NCI-H146 treated with DMSO at 0.1 percent for 48 hours (cell line): ENCODE measurements around the gene ANKS3.
"Not testable (repeated sequence)": the region's sequence is repeated elsewhere in the genome, so short reads cannot be mapped to it uniquely, and the experiment has no call there.

Source experiments
- DNase-seq: peaks from one replicate; lab custom pipeline; 2025; ENCODE audit not compliant: unreplicated experiment; lab: John Stamatoyannopoulos, UW

ANKS3 gene

GRCh38 chr16:4755687-4756086, 21.6 kb upstream of the ANKS3 start:
- no peak for DNase-seq

GRCh38 chr16:4754865-4755264, 20.8 kb upstream of the ANKS3 start:
- no peak for DNase-seq

GRCh38 chr16:4753227-4753626, 19.2 kb upstream of the ANKS3 start:
- no peak for DNase-seq

- DNase-seq = no peak
Observed at GRCh38 chr16:4752351-4753100, 18.5 kb upstream of the ANKS3 start.

- no peak for DNase-seq
Observed at GRCh38 chr16:4750896-4751295, 16.8 kb upstream of the ANKS3 start.

GRCh38 chr16:4749700-4750257, 15.7 kb upstream of the ANKS3 start:
- DNase-seq = no peak

DNA sequence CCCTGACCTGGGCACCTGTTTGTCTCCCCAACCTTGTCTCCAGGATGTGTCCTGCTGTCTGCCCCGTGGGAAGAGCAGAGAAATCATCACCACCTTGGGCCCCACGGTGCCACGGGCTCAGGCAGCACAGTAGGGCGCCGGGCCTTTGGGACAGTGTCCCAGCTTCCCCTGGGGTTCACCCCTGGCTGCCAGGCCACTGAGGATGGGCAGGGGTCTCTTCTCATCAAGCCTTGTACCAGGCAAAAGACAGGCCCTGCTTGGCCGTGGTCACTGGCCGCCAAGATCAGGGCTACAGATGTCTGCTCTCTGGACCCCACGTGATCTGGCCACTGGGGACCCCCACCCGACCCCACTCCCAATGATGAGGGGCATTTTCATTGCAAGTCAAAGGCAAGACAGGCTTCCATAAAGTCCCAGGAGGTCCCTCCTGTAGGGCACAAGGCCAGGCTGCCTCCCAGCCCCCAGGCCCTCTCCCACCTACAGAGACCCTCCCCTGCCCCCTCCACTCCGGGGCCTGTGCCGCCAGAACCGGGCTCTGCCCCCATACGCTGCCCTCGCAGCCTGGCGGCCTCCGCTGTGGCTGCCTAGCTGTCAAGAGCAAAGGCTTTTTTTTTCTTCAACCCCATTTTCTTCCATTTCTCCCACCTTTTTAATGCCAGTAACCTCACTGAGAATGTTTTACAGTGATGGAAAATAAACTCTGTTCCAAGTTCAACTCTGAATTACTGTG, 14.8 kb upstream of the ANKS3 start:
- no peak for DNase-seq

- DNase-seq = no peak
Observed at GRCh38 chr16:4747906-4748681, 14.0 kb upstream of the ANKS3 start.

DNA sequence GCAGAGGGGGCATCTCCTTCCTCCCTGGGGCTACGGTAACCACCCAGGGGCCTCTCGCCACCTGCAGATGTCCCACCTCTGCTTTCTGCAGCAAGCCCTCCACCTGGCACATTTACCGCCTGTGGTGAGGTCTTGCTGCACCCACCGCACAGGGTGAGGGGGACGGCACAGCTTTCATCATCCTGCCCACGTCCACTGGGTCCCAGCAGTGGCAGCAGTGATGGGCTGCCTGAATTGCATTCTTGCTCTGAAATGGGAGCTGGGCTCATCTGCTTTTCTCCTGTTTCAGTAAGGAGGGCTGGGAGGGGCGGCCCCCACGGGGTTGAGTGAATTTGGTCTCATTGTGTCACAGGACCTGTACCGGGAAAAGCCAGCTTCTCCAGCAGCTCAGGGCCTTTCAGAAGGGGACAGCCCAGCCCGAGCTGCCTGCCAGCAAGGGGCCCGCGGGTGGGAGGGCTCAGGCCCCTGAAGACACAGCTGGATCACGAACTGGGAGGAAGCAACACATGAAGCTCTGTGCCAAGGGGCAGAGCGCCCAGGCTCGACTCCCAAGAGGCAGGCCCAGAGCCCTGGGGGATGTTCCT, 13.0 kb upstream of the ANKS3 start:
- DNase-seq = no peak

DNA sequence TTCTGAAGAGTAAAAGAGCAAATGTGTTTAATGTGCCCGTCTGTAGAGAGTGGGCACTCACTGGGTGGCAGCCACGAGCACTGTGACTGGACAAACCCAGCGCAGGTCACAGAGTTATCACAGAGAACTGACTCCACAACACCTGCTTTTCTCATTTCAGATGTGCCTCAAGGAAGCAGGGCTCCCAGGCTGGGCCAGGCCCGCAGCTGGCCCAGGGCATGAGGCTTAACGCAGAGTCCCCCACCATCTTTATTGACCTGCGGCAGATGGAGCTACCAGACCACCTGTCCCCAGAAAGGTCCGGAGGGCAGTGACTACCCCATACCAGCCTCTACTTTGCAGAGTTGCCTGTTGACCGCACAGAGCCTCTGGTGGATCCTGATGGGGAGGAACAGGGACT, 12.1 kb upstream of the ANKS3 start:
- DNase-seq = no peak

GRCh38 chr16:4745274-4745569, 11.2 kb upstream of the ANKS3 start:
- DNase-seq = no peak

DNA sequence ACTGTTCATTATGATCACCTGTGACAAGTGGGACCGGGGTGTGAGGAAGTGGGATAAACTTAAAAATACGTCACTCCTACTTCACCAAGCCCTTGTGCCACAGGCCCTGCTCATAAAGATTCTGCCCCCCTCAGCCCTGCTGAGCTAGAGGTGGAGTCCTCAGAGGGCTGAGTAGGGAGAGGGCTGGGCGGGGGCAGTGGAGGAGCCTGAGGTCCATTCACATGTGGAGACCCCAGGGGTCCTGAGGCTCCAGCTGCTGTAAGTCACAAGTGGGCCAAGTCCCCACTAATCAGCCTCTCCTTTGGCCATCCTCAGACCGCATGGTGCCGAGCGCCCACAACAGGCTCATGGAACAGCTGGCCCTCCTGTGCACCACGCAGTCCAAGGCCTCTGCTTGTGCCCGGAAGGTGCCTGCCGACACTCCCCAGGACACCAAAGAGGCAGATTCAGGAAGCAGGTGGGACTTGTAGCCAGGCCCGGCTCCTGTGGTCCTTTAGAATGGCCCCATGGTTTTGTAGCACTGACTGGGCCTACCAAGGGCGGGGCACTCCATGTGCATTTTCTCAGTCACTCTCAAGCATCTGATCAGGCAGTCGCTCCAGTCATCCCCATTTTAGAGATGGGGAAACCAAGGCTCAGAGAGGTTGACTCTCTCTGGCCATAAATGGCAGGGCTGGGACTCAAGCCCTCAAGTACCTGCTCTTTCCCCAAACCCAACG, 10.6 kb upstream of the ANKS3 start:
- DNase-seq = no peak

GRCh38 chr16:4743226-4743878, 9.3 kb upstream of the ANKS3 start:
- no peak for DNase-seq

- DNase-seq = not testable (repeated sequence)
Observed at GRCh38 chr16:4738370-4738769, 4.3 kb upstream of the ANKS3 start.

DNA sequence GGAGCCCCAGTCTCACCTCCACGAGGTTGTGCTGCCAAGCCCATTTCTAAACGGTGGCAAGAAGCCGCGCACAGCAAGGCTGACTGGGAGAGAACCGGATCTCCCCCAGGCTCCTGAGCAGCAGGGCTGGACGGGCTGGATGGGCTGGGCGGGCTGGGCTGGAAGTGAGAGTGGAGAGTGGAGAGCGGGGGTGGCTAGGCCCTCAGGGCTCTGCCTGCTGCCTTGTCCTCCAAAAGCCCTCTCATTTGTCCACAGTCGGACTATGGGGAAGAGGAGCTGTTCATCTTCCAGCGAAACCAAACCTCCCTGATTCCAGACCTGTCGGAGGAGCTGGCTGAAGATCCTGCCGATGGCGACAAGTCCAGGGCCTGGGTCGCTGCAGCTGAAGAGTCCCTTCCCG, 3.5 kb upstream of the ANKS3 start:
- no peak for DNase-seq

GRCh38 chr16:4736546-4736945, 2.5 kb upstream of the ANKS3 start:
- DNase-seq = no peak

GRCh38 chr16:4734730-4735535, 862 bp upstream of the ANKS3 start:
- DNase-seq = peak; percentile 70

GRCh38 chr16:4733747-4734062, 366 bp downstream of the ANKS3 start:
- DNase-seq = peak; percentile 54

GRCh38 chr16:4733211-4733742, 794 bp downstream of the ANKS3 start:
- no peak for DNase-seq
